Activated CD8-positive, alpha-beta memory T cell treated with anti-CD3 and anti-CD28 coated beads, Interleukin-2, amount 50 U/mL, for 48 hours (primary cell): ENCODE measurements around the gene ZKSCAN8.

Experiments
- DNase-seq: peaks from one replicate; pipeline ENCODE4 v3.0.0-alpha.2; 2020

ZKSCAN8 gene

GRCh38 chr6:28140616-28141015 lies 1.1 kb upstream of the ZKSCAN8 start:
- no peak for DNase-seq

GRCh38 chr6:28142446-28142845 lies 763 bp downstream of the ZKSCAN8 start:
- DNase-seq: no peak

- DNase-seq: no peak
These were observed 3.5 kb downstream of the ZKSCAN8 start for GRCh38 chr6:28145231-28145630.

- DNase-seq: no peak
These were observed 10.8 kb downstream of the ZKSCAN8 start for GRCh38 chr6:28152531-28152930.

GRCh38 chr6:28153546-28153945 lies 11.9 kb downstream of the ZKSCAN8 start:
- no peak for DNase-seq

- DNase-seq: no peak
These were observed 12.7 kb downstream of the ZKSCAN8 start for GRCh38 chr6:28154357-28154756.

GRCh38 chr6:28158318-28158717 lies 16.6 kb downstream of the ZKSCAN8 start:
- DNase-seq: no peak

GRCh38 chr6:28159029-28159607 lies 17.4 kb downstream of the ZKSCAN8 start:
- no peak for DNase-seq

- DNase-seq: no peak
These were observed 18.6 kb downstream of the ZKSCAN8 start for GRCh38 chr6:28160233-28160632.

GRCh38 chr6:28161410-28162079 lies 19.9 kb downstream of the ZKSCAN8 start:
- DNase-seq: peak; percentile 93

- DNase-seq: no peak
These were observed 23.9 kb downstream of the ZKSCAN8 start for GRCh38 chr6:28165563-28165962.

- no peak for DNase-seq
These were observed 25.4 kb downstream of the ZKSCAN8 start for GRCh38 chr6:28167068-28167467.

- DNase-seq: no peak
These were observed 26.2 kb downstream of the ZKSCAN8 start for GRCh38 chr6:28167926-28168325.

GRCh38 chr6:28171271-28171670 lies 29.6 kb downstream of the ZKSCAN8 start:
- no peak for DNase-seq

- DNase-seq: no peak
These were observed 30.3 kb downstream of the ZKSCAN8 start for GRCh38 chr6:28172006-28172405.

GRCh38 chr6:28176373-28176772 lies 34.7 kb downstream of the ZKSCAN8 start:
- no peak for DNase-seq

- DNase-seq: no peak
These were observed 40.6 kb downstream of the ZKSCAN8 start for GRCh38 chr6:28182255-28182654.

- DNase-seq: no peak
These were observed 46.7 kb downstream of the ZKSCAN8 start for GRCh38 chr6:28188111-28188979.

- DNase-seq: no peak
These were observed 58.3 kb downstream of the ZKSCAN8 start for GRCh38 chr6:28200020-28200419.

- DNase-seq: no peak
These were observed 61.5 kb downstream of the ZKSCAN8 start for GRCh38 chr6:28203201-28203600.

- no peak for DNase-seq
These were observed 64.2 kb downstream of the ZKSCAN8 start for GRCh38 chr6:28205879-28206278.

- no peak for DNase-seq
These were observed 64.8 kb downstream of the ZKSCAN8 start for GRCh38 chr6:28206527-28206926.

- DNase-seq: no peak
These were observed 65.3 kb downstream of the ZKSCAN8 start for GRCh38 chr6:28206928-28207509.
